Esophagus squamous epithelium (tissue), 4 donors: ENCODE data around the gene CFAP99.

Experiments
- POLR2A ChIP-seq, 4 donors: fragments of 450-650 bp; IDR thresholded peaks; one replicate each; pipeline ENCODE4 v1.6.1; 2017; ENCODE audit warnings: antibody characterized with exemption in 4 of 4, mild to moderate bottlenecking in 4 of 4, moderate library complexity in 3 of 4
- TF ChIP-seq, protein P1 (sequence below), 6 experiments: fragments of 450-650 bp in 4 of 6; fragments of 200-600 bp in 2 of 6; sonication (generic) in 2 of 6; IDR thresholded peaks; one replicate each; pipeline ENCODE4 v1.5.1; 2016 to 2019; ENCODE audit warnings: antibody characterized with exemption in 6 of 6, mild to moderate bottlenecking in 4 of 6, moderate library complexity in 4 of 6

DNA sequence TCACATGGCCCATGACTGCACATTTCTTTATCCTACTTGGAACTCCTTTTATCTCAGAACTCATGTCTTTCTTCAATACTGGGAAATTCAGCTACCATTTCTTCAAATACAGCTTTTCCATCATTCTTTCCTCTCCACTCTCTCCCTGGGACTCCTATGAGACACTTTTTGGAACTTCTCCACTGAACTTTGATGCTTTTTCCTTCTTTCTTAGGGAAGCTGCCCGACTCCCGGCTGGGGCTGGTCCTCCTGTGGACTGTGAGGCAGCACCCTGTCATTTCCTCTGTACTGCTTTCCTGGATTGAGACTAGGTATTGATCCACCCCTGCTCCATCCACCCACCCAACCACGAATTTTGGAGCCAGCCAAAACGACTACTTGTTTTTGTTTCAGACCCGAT is 40.4 kb upstream of the CFAP99 start:
- TF ChIP-seq, protein P1, sequence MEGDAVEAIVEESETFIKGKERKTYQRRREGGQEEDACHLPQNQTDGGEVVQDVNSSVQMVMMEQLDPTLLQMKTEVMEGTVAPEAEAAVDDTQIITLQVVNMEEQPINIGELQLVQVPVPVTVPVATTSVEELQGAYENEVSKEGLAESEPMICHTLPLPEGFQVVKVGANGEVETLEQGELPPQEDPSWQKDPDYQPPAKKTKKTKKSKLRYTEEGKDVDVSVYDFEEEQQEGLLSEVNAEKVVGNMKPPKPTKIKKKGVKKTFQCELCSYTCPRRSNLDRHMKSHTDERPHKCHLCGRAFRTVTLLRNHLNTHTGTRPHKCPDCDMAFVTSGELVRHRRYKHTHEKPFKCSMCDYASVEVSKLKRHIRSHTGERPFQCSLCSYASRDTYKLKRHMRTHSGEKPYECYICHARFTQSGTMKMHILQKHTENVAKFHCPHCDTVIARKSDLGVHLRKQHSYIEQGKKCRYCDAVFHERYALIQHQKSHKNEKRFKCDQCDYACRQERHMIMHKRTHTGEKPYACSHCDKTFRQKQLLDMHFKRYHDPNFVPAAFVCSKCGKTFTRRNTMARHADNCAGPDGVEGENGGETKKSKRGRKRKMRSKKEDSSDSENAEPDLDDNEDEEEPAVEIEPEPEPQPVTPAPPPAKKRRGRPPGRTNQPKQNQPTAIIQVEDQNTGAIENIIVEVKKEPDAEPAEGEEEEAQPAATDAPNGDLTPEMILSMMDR (IDR thresholded peaks at IDR 0.05): no peak
- TF ChIP-seq POLR2A (IDR thresholded peaks at IDR 0.05): no peak
